ENCODE results near the gene PRKCQ.

GRCh38 chr10:6405713-6406112 is 174.4 kb downstream of the PRKCQ start:
- TF ChIP-seq CTCF (IDR thresholded peaks at IDR 0.05; ENCODE audit: insufficient read depth, low read depth, low read length) (no peak), EZH2 (IDR thresholded peaks at IDR 0.05; ENCODE audit: insufficient read depth, low read length) (no peak)
